Fibroblast of skin of scalp (primary cell): ENCODE measurements around the gene FAM217A.

Experiments used
- DNase-seq: peaks from one replicate; pipeline ENCODE4 v3.0.0-alpha.2; 2013

The FAM217A gene

DNA sequence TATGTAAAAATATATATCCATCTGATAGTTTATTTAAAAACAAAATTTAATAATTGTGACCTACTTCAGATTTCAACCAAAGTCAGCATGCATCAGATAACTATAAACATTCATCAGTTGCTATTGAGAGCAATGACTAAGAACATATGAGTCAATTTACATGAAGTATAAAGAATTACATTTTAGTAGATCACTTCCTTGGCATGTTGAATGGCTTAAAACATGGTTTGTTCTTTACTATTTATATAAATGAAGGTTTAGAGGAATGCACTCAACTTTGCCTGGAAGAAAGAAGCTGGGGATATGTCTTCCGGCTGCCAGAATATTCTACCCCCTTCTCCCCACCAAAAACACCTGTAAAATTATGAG is 6.4 kb upstream of the FAM217A start:
- peak; percentile 48 for DNase-seq

DNA sequence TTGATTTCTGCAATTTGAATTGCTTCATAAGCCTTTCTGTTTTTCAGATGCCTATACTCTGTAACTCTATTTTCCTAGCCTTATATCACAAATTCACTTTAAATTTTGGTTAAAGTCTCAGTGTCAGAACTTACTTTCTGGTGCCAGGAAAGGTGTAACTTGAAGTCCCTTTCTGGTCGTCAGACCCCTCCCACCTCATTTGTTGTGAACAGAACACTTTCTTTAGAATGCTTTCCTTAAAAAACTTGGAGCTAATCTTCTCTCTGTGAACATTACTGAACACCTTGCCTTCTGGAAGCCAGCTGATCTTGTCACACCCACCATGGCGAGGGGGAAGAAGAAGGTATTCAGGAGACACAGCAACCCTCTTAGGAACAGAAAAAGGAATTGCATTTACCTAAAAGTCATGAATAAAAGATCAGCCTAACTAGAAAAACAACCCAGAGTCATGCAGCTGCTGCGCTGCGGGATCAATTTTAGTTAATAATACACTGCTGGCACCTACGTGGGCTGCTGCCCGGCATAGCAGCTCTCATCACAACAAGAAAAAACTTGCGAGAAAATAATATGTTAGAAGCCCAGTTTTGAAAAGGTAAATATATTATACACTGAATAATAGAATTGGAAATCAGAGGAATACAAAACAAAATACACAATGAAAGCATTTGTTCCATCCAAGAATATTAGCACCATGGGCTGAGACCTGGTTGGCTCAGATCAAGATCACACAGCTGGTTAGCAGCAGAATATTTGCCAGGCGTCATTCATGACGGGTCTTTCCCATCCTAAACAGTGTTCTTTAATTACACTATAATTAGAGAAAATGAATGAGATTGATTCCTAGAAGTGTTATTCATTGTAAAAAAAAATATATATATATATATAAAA is 5.8 kb upstream of the FAM217A start:
- DNase-seq, result no peak

DNA sequence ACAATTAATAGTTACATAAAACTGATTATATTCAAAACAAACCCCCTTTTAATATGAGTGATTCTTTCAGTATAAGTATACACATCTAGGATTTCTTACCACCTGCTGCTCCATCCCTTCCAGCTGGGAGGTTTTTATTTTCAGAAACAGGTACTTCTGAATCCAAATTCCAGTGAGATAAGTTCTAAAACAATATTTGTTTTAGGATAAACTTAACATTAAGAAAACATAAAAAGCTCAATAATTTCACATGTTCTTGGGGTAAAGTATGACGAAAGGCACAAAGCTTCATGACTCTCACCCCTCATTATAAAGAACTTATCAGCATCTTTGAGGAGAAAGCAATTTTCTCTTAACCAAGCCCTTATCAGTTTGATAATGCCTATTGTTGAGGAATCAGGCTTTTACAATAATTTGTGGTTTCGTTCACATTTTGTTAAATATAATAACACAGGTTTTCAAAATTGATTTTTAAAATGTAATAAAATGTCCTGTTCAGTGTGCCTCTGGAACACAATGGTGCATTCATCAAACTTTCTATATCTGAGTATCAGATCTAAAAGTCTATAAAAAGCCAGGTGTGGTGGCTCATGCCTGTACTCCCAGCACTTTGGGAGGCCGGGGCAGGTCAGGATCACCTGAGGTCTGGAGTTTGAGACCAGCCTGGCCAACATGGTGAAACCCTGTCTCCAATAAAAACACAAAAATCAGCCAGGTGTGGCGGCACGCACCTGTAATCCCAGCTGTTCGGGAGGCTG is 4.3 kb downstream of the FAM217A start:
- DNase-seq, result no peak

DNA sequence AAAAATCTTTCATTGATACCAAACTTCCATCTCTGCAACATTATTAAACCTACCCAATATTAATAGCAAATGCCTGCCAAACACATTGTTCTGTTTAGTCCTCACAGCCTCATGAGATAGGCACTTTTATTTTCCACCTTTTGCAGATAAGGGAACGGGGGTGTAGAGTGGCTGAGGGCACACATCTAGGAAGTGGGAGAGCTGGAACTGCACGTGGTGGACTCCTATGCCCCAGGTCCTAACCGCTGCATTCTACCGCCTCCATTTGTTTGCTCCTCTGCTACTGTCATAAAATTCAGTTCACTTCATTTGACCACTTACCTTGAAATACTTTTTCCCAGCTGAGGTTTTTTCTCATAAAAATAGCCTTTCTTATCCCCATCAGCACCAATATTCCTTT is 7.6 kb downstream of the FAM217A start:
- DNase-seq, result no peak

DNA sequence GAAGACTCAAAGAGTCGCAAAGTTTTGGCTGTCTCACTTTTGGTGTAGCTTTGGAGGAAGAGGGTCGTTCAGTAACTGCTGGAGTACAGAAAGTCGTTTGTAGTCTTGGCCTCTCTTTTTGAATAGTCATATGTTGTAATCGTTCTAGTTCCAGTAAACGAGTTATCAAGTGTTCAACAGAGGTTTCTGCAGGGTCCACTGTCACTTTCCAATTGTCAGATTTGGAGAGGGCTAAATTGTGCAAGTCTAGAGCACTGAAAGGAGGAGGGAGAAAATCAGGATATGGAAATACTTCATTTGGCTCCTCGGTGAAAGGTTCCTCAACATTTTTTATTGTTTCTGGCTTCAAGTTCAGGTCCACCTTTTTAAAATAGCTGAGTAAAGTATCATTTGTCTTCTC is 9.7 kb downstream of the FAM217A start:
- no peak for DNase-seq

DNA sequence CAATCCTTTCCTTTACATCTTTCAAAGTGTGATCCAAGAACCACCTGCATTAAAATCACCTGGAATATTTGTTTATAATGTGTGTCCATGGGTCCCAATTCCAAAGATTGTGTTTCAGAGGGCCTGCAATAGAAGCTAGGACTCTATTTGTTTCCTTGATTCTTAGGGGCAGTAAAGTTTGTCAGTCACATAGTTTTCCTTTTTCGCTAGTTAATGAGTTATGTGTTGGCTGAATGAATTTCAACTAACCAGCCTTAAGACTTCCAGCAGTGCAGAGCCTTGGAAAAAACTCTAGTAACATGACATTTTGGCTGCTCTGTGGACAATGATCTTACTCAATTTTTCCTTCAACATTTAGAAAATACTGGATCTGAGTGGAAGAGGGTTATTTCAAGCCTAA is 11.3 kb downstream of the FAM217A start:
- DNase-seq, result no peak

DNA sequence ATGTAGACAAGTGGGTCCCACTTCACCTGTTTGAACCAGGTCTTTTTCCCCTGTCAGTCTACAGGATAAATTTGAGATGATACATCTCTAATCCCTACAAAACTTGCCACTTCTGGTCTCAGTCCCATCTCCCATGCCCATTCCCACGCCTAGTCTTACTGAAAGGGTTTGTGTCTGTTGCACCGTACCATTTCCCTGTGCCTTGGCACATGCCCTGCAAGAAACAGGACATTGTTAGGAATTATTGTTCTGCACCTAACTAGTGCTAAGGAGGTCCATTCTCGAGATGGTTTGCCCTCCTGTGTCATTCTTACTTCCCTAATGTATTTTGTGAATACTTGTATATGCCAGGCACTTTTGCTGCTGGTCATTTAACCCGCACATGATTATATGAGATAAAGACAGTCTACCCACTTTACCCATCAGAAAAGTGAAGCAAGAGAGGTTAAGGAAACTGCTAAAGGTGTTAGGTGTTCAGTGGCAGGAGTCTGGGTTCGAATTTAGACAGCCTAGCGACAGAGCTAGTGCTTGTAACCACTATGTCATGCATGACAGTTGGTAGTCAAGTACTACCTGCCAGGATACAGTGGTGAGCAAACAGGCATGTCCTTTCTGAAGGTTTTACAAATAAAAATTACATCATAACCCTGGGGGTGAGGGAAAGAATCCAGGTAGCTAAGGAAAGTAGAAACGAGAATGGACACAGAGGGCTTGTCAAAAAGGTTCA is 12.7 kb downstream of the FAM217A start:
- DNase-seq, result no peak

DNA sequence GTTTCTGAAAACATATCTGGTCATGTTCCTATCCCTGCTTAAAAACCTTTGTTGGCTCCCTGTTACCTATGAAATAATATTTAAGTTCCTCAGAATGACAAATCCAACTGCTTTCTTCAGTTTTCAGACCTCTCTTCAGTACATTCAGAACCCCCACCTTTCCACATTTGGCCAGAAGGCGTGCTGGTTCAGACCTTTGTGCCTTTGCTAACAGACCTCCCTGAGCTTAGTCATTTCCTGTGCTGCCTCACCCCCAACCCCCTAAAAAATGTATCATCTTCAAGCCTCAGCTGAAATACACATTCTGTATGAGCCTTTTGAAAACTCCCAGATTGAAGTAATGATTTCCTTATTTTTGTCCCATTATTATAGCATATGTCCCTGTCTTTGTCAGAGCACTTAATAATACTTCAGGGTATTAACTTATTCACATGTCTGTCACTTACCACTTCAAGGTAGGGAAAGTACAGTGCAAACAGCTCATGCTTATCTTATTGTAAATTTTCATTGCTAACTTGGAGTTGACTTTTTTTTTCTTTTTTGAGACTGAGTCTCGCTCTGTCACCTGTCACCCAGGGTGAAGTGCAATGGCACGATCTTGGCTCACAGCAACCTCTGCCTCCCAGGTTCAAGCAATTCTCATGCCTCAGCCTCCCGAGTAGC is 19.7 kb downstream of the FAM217A start:
- peak; percentile 82 for DNase-seq

DNA sequence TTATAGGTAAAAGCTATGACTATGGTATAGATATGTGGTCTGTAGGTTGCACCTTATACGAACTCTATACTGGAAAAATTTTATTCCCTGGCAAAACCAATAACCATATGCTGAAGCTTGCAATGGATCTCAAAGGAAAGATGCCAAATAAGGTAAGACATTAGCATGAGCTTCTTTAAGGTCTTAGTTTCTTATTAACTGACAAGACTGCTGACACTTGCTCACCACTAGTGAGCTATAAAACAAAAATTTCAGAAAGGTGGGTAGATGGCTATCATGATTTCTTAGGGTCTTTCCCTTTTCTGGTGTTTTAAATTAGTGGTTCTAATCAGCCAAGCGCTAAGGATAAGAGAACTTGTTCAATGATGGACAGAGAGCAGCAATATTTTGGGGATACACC is 21.9 kb downstream of the FAM217A start:
- DNase-seq, result no peak

DNA sequence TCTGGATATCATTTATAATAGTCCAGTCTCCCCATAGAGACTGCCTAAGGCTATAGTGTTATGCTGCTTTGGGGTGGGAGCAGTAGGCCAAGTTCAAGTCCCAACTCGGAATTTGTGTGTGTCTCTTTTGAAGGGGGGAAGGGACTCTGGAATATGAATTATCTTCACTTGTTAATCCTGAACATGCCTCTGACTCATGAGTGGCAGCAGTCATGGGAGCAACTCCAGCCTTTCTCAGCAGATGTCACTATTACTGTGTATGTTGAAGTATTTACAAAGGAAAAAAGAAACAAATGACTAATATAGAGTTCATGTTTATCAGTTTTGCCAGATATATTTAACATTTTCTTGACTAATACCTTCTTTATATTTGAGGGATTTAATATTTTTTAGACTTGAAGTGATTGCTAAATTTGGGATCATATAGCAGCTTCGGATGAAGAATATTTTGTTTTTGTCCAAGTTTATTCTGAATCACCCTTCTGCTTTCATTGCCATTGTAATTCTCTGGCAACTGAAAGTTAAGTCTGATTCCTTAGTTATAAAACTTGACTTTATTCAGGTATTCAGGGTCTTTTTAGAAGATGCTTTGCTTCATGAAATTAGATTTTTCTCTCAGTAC is 23.4 kb downstream of the FAM217A start:
- peak; percentile 83 for DNase-seq

DNA sequence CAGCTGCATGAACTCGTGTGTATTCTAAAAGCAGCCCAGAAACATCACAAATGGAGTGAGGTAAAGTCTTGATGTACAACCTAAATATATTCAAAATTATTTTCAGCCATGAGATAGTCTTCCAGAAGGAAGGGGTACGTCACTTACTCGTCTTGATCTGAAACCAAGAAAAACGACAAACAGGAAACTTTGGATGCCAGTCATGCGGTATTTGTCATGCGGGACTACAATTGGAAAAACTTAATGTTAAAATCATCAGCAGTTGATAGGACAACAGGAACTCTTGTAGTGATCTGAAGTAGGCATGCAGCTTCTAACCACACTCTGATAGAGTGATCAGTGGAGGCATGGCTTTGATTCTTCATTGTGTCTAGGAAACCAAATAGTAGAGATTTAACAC is 29.7 kb downstream of the FAM217A start:
- no peak for DNase-seq

DNA sequence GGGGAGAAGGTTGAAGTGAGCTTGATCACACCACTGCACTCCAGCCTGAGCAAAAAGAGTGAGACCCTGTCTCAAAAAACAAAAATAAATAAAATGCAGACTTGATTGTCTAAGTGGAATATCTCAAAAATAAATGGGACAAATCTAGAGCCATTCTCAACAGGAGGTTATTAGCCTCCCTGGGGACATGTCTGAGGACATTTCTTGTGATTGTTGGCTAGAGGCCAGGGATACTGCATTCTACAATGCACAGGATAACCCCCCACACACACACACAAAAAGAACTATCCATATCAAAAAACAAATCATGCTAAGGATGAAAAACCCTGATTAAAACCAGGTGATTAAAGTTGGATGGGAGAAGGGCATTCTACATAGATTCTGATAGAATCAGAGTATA is 37.5 kb downstream of the FAM217A start:
- peak; percentile 49 for DNase-seq

DNA sequence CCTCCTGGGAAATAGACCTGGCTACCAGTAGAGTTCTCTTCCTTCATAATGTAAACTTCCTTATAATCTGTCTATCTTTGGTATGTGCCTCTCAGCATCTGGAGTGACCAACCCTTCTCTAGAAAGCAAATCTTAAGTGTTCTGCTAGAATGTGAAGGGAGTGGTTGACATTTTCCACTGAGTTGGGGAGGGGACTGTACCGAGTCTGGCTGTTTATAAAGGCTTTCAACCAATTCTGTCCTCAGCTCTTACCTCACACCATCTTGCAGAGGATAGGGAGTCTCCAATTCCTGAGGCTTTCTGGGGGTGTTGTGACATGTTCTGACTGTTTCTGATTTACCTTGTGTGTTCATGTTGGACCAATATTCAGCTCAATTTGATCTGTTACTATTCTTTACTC is 39.6 kb downstream of the FAM217A start:
- no peak for DNase-seq

DNA sequence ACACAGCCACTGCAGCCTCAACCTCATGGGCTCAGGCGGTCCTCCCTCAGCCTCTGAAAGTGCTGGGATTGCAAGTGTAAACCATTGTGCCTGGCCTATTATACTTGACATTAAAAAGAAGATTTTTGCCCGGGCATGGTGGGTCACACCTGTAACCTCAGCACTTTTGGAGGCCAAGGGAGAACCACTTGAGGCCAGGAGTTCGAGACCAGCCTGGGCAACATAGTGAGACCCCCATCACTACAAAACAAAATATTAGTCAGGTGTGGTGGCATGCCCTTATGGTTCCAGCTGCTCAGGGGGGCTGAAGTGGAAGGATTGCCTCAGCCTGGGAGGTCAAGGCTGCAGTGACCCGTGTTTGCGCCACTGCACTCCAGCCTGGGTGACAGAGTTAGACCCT is 42.4 kb downstream of the FAM217A start:
- DNase-seq, result no peak

DNA sequence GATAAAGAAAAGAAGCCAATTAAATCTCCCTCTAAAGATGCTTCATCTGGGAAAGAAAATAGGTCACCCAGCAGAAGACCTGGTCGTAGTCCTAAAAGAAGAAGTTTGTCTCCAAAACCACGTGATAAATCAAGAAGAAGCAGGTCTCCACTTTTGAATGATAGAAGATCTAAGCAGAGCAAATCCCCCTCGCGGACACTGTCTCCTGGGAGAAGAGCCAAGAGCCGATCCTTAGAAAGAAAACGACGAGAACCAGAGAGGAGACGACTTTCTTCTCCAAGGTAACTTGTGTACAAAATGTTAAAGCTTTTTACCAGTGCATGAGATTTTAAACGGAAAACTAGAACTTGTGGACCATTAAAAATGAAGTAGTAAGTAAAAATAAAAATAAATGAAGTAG is 46.5 kb downstream of the FAM217A start:
- no peak for DNase-seq

DNA sequence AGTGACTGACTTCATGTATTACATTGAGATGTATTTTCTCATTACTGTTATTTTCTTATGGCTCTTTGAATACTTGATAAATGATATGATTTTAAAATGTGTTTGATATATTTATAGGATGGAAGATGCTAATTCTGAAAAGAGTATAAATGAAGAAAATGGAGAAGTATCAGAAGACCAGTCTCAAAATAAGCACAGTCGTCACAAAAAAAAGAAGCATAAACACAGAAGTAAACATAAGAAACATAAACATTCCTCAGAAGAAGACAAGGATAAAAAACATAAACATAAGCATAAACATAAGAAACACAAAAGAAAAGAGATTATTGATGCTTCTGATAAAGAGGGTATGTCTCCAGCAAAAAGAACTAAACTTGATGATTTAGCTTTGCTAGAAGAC is 47.5 kb downstream of the FAM217A start:
- DNase-seq, result no peak

DNA sequence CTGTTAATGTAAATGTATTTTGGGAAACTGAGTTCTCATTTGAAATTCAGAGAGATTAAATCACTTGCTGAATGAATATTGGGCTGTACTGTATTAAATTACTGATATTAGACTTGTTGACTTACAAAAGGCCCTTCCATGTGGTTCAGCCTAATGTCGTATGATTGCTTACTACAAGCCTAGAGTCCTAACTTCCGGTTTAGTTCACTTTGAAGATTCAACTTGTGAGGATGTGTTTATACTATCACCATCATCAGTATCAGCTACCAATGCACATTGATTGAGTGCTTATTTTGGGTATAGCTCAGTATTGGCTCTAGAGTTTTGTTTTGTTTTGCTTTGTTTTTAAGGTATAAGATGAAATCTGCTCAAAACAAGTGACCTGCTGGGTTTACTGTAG is 48.3 kb downstream of the FAM217A start:
- no peak for DNase-seq

DNA sequence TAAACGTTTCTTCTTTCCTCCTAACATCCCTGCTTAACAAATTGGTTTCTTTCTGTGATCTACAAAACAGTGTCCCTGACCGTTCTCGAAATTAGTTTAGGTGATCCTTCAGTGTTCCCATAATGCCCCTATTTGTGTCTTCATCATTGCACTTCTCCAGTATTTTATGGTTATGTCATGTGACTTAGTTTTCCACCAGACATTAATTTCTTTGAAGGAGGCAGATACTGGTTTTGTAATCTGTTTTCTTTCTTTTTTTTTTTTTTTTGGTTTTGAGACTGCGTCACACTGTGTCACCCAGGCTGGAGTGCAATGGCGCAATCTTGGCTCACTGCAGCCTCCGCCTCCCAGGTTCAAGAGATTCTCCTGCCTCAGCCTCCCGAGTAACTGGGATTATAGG is 49.2 kb downstream of the FAM217A start:
- no peak for DNase-seq

DNA sequence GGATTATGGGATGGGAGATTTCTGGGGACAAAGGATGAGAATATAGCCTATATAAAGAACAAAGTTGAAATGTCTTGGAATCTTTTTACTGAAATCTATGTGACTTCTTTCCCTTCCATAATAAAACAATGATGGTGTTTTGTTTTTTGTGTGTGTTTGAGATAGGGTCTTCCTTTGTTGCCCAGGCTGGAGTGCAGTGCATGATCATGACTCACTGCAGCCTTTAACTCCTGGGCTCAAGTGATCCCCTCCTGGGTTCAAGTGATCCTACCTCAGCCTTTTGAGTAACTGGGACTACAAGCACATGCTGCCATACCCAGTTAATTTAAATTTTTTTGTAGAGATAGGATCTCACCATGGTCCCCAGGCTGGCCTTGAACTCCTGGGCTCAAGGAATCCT is 50.9 kb downstream of the FAM217A start:
- no peak for DNase-seq

DNA sequence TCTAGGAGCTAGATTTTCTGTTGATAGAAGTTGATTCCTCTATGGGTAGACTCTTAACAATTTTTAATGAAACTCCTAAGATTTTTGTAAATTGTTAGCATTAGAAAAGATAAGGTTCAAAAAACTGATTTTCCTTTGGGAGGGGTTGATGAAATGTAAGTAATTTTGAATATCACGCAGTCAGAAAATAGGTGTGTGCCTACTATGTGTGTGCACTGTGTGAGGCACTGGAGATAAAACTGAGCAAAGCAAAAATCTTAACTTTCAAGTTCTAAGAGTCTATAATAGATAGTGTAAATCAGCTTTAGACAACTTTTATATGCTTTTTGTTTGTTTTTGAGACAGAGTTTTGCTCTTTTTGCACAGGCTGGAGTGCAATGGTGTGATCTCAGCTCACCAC is 53.3 kb downstream of the FAM217A start:
- no peak for DNase-seq

DNA sequence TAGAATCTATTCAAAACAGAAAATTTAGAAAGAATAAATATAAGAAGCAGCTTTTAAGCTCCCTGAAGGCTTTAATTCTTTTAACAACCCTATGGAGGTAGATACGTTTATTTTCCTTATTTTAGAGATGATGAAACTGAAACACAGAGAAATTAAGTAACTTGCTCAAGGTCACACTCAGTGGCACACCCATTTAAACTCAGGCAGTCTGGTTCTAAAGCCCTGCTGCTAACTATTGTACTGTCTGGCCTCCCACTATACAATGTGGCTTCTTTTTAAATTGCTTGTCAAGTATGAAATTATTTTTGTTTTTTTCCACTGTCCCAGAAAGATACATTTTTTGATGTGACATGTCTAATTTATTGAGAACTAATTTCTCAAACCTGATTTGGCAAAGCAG is 55.7 kb downstream of the FAM217A start:
- no peak for DNase-seq
